Ascending aorta (tissue), 2 donors: ENCODE results near the gene SETDB2. TPM values are rescaled to one million over a fixed set of nuclear protein-coding genes. Genes with fewer than 3 reads are reported as not detected.

Source experiments
- DNase-seq, 2 donors: peaks; one replicate each; pipeline ENCODE4 v3.0.0-alpha.2; 2019; ENCODE audit warnings: low spot score in 2 of 2
- H3K27ac ChIP-seq, 2 donors: fragments of 200-600 bp; sonication (generic); one replicate each; pipeline ENCODE4 v1.5.1; 2016 to 2017; ENCODE audit warnings: mild to moderate bottlenecking in 1 of 2
- H3K27me3 ChIP-seq: fragments of 200-600 bp; sonication (generic); one replicate; pipeline ENCODE4 v1.5.1; 2017
- H3K36me3 ChIP-seq, 2 donors: fragments of 200-600 bp; sonication (generic); one replicate each; pipeline ENCODE4 v1.5.1; 2016
- H3K4me1 ChIP-seq, 2 donors: fragments of 200-600 bp; sonication (generic); one replicate each; pipeline ENCODE4 v1.5.1; 2016 to 2017; ENCODE audit warnings: mild to moderate bottlenecking in 1 of 2
- H3K4me3 ChIP-seq, 2 donors: fragments of 200-600 bp; sonication (generic); one replicate each; pipeline ENCODE4 v1.5.1; 2016 to 2017; ENCODE audit warnings: mild to moderate bottlenecking in 1 of 2
- H3K9me3 ChIP-seq, 2 donors: fragments of 200-600 bp; sonication (generic); one replicate each; pipeline ENCODE4 v1.5.1; 2016
- intact Hi-C: fragments of 100-400 bp; cut with DNase I; formaldehyde crosslinking; loops from one replicate; pipeline ENCODE4 v1.15.1; 2023
- total RNA-seq: library from RNA; depleted of rRNA; stranded (reverse); fragments of >200 nt; gene quantifications from one replicate; pipeline ENCODE4 v1.1.0, GENCODE V29; 2016
- TF ChIP-seq, protein P1 (sequence below), 3 experiments: fragments of 200-600 bp in 2 of 3; fragments of 450-650 bp in 1 of 3; sonication (generic) in 2 of 3; IDR thresholded peaks; one replicate each; pipeline ENCODE4 v1.5.1; 2016 to 2019; ENCODE audit warnings: antibody characterized with exemption in 3 of 3, mild to moderate bottlenecking in 1 of 3, moderate library complexity in 1 of 3

The SETDB2 gene
- total RNA-seq, 1 donor from 2014 or later: 7.2 TPM

DNA sequence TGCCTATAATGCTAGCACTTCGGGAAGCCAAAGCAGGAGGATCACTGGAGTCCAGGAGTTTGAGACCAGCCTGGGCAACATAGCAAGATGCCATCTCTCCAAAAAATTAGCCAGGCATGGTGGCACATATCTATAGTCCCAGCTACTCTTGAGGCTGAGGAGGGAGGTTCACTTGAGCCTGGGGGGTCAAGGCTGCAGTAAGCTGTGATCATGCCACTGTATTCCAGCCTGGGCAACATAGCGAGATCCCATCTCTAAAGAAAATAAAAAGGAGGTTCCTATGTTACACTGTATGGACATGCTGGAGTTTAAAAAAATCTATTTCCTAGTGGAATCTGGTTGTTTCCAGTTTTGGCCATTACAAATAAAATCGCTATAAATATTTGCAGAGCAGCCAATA, 2.8 kb upstream of the SETDB2 start:
- intact Hi-C loops: loop anchor here (5.0 to 10.0 kb wide), 4 partner anchors 194 to 1207 kb away; partner anchors contain the start of genes CDADC1, FNDC3A, ITM2B and KPNA3
- no peak for DNase-seq
- Histone ChIP-seq H3K4me3 (no peak overlapping the region), H3K36me3 (no peaks in the 10 kb centered on the region), H3K9me3 (no peaks in the 10 kb centered on the region), H3K27ac (no peak overlapping the region), H3K4me1 (peaks cover 0 to 16% of the 10 kb centered on the region in 2 donors), H3K27me3 (no peaks in the 10 kb centered on the region)
- TF ChIP-seq, protein P1, sequence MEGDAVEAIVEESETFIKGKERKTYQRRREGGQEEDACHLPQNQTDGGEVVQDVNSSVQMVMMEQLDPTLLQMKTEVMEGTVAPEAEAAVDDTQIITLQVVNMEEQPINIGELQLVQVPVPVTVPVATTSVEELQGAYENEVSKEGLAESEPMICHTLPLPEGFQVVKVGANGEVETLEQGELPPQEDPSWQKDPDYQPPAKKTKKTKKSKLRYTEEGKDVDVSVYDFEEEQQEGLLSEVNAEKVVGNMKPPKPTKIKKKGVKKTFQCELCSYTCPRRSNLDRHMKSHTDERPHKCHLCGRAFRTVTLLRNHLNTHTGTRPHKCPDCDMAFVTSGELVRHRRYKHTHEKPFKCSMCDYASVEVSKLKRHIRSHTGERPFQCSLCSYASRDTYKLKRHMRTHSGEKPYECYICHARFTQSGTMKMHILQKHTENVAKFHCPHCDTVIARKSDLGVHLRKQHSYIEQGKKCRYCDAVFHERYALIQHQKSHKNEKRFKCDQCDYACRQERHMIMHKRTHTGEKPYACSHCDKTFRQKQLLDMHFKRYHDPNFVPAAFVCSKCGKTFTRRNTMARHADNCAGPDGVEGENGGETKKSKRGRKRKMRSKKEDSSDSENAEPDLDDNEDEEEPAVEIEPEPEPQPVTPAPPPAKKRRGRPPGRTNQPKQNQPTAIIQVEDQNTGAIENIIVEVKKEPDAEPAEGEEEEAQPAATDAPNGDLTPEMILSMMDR (IDR thresholded peaks at IDR 0.05): no peak

DNA sequence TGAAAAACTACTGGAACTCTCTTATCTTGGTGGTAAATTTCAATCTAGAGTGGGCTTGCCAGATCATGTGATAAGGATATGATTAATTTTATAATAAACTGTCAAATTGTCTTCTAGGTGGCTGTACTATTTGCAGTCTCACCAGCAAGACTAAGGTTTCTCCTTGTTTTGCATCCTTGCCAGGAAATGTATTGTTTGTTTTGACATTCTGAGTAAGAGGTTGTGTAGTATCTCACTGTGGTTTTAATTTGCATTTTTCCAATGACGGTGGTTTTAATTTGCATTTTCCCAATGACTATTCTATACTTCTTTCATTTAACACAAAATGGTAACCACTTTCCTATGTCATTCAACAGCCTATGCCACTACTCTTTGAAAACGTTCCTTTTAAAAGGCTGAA, 2.2 kb upstream of the SETDB2 start:
- no peak overlapping the region for H3K27ac ChIP-seq
- intact Hi-C loops: loop anchor here (2.0 to 10.0 kb wide), 5 partner anchors 85 to 1207 kb away; partner anchors contain the start of genes CDADC1, FNDC3A, ITM2B and KPNA3
- no peaks in the 10 kb centered on the region for H3K9me3 ChIP-seq
- H3K36me3 ChIP-seq: no peaks in the 10 kb centered on the region
- DNase-seq: no peak
- TF ChIP-seq, protein P1 (IDR thresholded peaks at IDR 0.05): no peak
- no peak overlapping the region for H3K4me3 ChIP-seq
- peaks cover 2 to 13% of the 10 kb centered on the region in 2 donors for H3K4me1 ChIP-seq
- no peaks in the 10 kb centered on the region for H3K27me3 ChIP-seq

DNA sequence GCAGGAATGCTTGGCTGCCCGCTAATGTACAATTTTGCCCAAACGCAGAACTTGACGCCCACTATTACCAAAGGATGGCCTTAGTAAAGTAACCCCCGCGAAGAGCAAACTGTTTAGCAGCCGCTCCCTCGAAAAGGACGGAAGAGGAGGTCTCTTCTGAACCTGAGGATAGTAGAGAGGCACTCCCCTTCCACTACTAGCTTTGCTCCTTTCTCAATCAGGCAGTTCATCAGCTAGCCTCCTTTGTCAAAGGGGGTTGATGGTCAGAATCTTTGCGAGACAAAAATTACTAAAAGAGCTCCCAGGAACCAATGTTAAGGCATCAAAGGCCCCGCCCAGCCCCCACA, 744 bp upstream of the SETDB2 start:
- Histone ChIP-seq H3K27me3 (no peaks in the 10 kb centered on the region), H3K9me3 (no peaks in the 10 kb centered on the region), H3K27ac (peak overlapping the region; percentile 96 to 99), H3K4me3 (peak overlapping the region; percentile 75 to 84), H3K36me3 (no peaks in the 10 kb centered on the region), H3K4me1 (peaks cover 2 to 20% of the 10 kb centered on the region in 2 donors)
- TF ChIP-seq, protein P1 (IDR thresholded peaks at IDR 0.05): no peak
- DNase-seq: no peak
- intact Hi-C loops: loop anchor here (2.0 to 10.0 kb wide), 5 partner anchors 87 to 1209 kb away; partner anchors contain the start of genes CDADC1, FNDC3A, ITM2B and KPNA3

DNA sequence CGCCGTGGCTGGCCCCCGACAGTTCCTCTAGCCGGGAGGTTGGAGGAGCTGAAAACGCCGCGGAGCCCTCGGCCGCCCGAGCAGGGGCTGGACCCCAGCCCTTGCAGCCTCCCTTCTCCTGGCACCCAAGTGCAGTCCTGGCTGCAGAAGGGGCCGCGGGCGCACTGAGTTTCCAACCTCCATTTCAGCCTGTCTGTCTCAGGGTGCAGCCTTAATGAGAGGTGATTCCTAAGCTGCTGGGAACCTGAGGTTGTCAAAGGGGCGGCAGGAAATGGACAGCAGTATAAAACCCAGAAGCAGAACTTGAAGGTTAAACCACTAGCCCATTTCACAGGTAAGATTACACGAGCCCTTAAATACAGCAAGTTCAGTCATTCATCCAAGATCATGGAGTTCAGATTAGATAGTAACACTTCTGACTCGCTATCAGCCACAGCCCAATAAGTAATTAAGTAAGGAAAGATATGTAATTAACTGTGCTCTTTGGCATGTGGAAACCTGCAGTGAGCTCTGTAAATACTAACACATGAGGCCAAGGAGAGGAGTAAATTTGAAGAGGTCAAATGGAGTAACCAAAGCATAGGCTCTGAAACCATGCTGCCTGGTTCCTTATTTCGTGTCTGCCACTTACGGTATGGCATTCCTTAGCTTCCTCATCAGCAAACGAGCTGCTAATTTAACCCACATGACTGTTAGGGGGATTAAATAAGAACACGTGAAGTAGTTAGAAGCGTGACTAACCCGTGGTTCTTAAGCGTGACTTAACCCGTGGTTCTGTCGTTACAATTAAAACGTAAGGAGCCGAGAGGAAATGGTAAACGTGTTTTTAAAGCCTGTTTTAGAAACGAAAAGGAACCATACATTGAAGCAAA, 686 bp downstream of the SETDB2 start:
- TF ChIP-seq, protein P1 (IDR thresholded peaks at IDR 0.05): no peak
- Histone ChIP-seq H3K36me3 (no peaks in the 10 kb centered on the region), H3K9me3 (no peaks in the 10 kb centered on the region), H3K27me3 (no peaks in the 10 kb centered on the region), H3K27ac (peak overlapping the region; percentile 91 to 96), H3K4me1 (peaks cover 2 to 20% of the 10 kb centered on the region in 2 donors), H3K4me3 (peak overlapping the region; percentile 63 to 75)
- no peak for DNase-seq
- intact Hi-C loops: loop anchor here (1.0 to 10.0 kb wide), 5 partner anchors 51 to 1210 kb away; partner anchors contain the start of genes CDADC1, FNDC3A, ITM2B and KPNA3

DNA sequence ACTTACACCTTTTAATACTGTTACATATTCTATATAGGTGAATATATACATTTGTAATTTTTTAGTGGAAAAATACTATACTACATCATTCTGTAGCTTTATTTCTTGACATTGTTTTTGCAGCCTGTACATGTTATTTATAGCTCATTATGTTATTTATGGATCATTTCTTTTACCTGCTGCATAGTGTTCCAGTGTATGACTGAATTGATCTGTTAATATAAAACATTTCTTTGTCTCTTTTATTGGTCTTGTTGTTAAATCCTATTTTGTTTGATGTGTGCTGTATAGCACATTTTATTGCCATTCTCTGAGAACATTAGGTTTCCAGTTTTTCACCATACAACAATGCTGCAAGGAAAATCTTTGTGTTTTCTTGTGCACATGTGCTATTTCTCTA, 2.4 kb downstream of the SETDB2 start:
- TF ChIP-seq, protein P1 (IDR thresholded peaks at IDR 0.05): no peak
- Histone ChIP-seq H3K4me1 (peaks cover 2 to 20% of the 10 kb centered on the region in 2 donors), H3K9me3 (no peaks in the 10 kb centered on the region), H3K4me3 (no peak overlapping the region), H3K27ac (peak overlapping the region in 1 of 2 donors; percentile 18), H3K27me3 (no peaks in the 10 kb centered on the region), H3K36me3 (no peaks in the 10 kb centered on the region)
- intact Hi-C loops: loop anchor here (10.0 kb wide), 2 partner anchors 472 to 1212 kb away; partner anchors contain the start of genes FNDC3A and ITM2B
- DNase-seq: no peak
